ENCODE data around the gene FBXL2.

The FBXL2 gene

DNA sequence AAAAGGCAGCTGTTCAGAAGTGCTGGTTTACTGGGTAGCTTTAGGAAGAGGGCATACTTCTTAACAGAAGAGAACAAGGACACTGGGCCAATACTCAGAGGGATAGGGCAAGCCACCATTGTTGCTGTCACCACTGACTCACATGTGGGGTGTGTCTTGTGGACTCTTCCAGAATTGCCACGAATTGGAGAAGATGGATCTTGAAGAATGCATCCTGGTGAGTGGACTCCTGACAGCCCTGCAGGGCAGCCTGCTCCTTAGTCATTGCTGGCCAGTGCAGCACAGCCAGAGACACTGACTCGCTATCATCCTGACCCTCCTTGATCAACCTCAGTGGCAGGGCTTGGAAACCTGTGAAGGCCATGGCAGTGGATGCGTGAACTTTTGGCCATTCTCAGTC, 100.7 kb downstream of the FBXL2 start:
- H3K4me1 ChIP-seq (ENCODE audit: control insufficient read depth in 1 of 2, insufficient read depth in 2 of 2, low read length in 2 of 2), result no peaks in the 10 kb centered on the region
- H3K9ac ChIP-seq (ENCODE audit: low read depth in 1 of 2, low read length in 2 of 2), result no peak overlapping the region
- no peak overlapping the region for H3K4me3 ChIP-seq (ENCODE audit: low read depth in 1 of 2, low read length in 2 of 2)
- no peaks in the 10 kb centered on the region for H3K9me3 ChIP-seq (ENCODE audit: control insufficient read depth in 1 of 2, low read length in 2 of 2)
- H3K27me3 ChIP-seq (ENCODE audit: control insufficient read depth in 1 of 2, insufficient read depth in 2 of 2, low read length in 2 of 2), result no peaks in the 10 kb centered on the region
- H3K27ac ChIP-seq (ENCODE audit: low read depth, low read length), result no peak overlapping the region
- peaks cover 0 to 2% of the 10 kb centered on the region in 2 donors for H3K36me3 ChIP-seq (ENCODE audit: control insufficient read depth in 1 of 2, insufficient read depth in 2 of 2, low read length in 2 of 2)

DNA sequence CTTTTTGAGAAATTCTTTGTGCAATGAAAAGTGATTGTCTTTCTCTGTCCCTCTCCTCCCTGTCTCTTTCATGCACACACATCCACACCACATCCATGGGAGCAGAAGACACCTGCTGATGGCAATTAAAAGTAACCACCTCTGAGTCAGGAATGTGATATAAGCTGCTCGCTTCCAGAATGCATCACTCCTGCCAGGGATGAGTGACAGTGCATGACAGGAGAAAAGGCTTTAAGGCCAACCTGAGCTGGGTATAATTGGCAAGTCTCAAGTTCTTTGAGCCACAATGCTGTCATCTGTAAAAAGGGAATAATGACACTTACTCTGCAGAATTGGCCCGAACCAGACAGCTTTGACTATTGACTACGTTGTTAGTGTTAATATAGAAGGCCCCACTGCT, 103.4 kb downstream of the FBXL2 start:
- peaks cover 4% of the 10 kb centered on the region in 2 donors for H3K36me3 ChIP-seq (ENCODE audit: control insufficient read depth in 1 of 2, insufficient read depth in 2 of 2, low read length in 2 of 2)
- no peak overlapping the region for H3K4me3 ChIP-seq (ENCODE audit: low read depth in 1 of 2, low read length in 2 of 2)
- H3K4me1 ChIP-seq (ENCODE audit: control insufficient read depth in 1 of 2, insufficient read depth in 2 of 2, low read length in 2 of 2), result no peaks in the 10 kb centered on the region
- H3K9me3 ChIP-seq (ENCODE audit: control insufficient read depth in 1 of 2, low read length in 2 of 2), result no peaks in the 10 kb centered on the region
- H3K27ac ChIP-seq (ENCODE audit: low read depth, low read length), result no peak overlapping the region
- H3K9ac ChIP-seq (ENCODE audit: low read depth in 1 of 2, low read length in 2 of 2), result no peak overlapping the region
- H3K27me3 ChIP-seq (ENCODE audit: control insufficient read depth in 1 of 2, insufficient read depth in 2 of 2, low read length in 2 of 2), result no peaks in the 10 kb centered on the region

DNA sequence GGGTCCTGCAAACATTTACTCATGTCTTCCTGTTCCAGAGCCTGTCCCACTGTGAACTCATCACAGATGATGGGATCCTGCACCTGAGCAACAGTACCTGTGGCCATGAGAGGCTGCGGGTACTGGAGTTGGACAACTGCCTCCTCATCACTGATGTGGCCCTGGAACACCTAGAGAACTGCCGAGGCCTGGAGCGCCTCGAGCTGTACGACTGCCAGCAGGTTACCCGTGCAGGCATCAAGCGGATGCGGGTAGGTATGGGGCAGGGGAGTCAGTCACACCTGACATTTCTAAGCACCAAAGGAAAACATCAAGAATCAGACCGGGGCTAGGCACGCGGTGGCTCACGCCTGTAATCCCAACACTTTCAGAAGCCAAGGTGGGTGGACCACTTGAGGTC, 106.7 kb downstream of the FBXL2 start:
- Histone ChIP-seq H3K36me3 (ENCODE audit: control insufficient read depth in 1 of 2, insufficient read depth in 2 of 2, low read length in 2 of 2) (peaks cover 18 to 20% of the 10 kb centered on the region in 2 donors), H3K27ac (ENCODE audit: low read depth, low read length) (no peak overlapping the region), H3K27me3 (ENCODE audit: control insufficient read depth in 1 of 2, insufficient read depth in 2 of 2, low read length in 2 of 2) (no peaks in the 10 kb centered on the region), H3K9me3 (ENCODE audit: control insufficient read depth in 1 of 2, low read length in 2 of 2) (no peaks in the 10 kb centered on the region), H3K4me1 (ENCODE audit: control insufficient read depth in 1 of 2, insufficient read depth in 2 of 2, low read length in 2 of 2) (no peaks in the 10 kb centered on the region), H3K9ac (ENCODE audit: low read depth in 1 of 2, low read length in 2 of 2) (no peak overlapping the region), H3K4me3 (ENCODE audit: low read depth in 1 of 2, low read length in 2 of 2) (no peak overlapping the region)

DNA sequence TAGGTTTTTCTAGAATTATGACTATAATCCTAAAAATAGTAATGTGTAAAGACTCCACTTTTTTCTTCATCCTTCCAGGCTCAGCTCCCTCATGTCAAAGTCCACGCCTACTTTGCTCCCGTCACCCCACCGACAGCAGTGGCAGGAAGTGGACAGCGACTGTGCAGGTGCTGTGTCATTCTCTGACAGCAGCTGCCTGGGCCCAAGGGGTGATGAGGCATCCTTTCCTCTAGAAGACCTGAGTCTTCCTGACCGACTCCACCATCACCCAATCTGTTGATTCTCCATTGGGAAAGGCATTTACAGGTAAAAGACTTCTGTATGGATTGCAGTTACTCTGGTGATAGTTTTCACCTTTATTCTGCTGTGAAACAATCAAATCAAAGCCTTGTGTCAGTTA, 108.2 kb downstream of the FBXL2 start:
- Histone ChIP-seq H3K27me3 (ENCODE audit: control insufficient read depth in 1 of 2, insufficient read depth in 2 of 2, low read length in 2 of 2) (no peaks in the 10 kb centered on the region), H3K27ac (ENCODE audit: low read depth, low read length) (no peak overlapping the region), H3K4me3 (ENCODE audit: low read depth in 1 of 2, low read length in 2 of 2) (no peak overlapping the region), H3K9me3 (ENCODE audit: control insufficient read depth in 1 of 2, low read length in 2 of 2) (no peaks in the 10 kb centered on the region), H3K4me1 (ENCODE audit: control insufficient read depth in 1 of 2, insufficient read depth in 2 of 2, low read length in 2 of 2) (no peaks in the 10 kb centered on the region), H3K36me3 (ENCODE audit: control insufficient read depth in 1 of 2, insufficient read depth in 2 of 2, low read length in 2 of 2) (peaks cover 27 to 33% of the 10 kb centered on the region in 2 donors), H3K9ac (ENCODE audit: low read depth in 1 of 2, low read length in 2 of 2) (no peak overlapping the region)

DNA sequence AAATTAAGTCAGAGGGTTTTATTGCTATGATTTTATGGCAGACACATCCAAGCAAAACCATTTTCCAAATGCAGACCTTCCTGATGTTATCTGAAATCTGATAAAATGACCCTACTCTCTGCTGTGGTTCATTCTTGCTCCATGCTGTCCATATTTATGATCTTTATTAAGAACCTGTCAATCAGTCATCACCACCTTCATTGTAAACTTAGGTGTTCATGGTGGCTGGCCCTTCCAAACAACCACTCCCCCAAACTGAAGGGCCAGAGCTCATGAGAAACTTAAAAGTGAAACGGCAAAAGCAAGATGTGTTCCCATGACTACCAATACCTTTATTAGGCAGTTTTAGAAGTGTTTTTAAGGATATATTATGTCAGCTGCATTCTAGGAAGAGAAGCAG, 109.4 kb downstream of the FBXL2 start:
- H3K27me3 ChIP-seq (ENCODE audit: control insufficient read depth in 1 of 2, insufficient read depth in 2 of 2, low read length in 2 of 2), result no peaks in the 10 kb centered on the region
- H3K4me3 ChIP-seq (ENCODE audit: low read depth in 1 of 2, low read length in 2 of 2), result no peak overlapping the region
- H3K9me3 ChIP-seq (ENCODE audit: control insufficient read depth in 1 of 2, low read length in 2 of 2), result no peaks in the 10 kb centered on the region
- H3K27ac ChIP-seq (ENCODE audit: low read depth, low read length), result no peak overlapping the region
- no peak overlapping the region for H3K9ac ChIP-seq (ENCODE audit: low read depth in 1 of 2, low read length in 2 of 2)
- peaks cover 28 to 44% of the 10 kb centered on the region in 2 donors for H3K36me3 ChIP-seq (ENCODE audit: control insufficient read depth in 1 of 2, insufficient read depth in 2 of 2, low read length in 2 of 2)
- H3K4me1 ChIP-seq (ENCODE audit: control insufficient read depth in 1 of 2, insufficient read depth in 2 of 2, low read length in 2 of 2), result no peaks in the 10 kb centered on the region

DNA sequence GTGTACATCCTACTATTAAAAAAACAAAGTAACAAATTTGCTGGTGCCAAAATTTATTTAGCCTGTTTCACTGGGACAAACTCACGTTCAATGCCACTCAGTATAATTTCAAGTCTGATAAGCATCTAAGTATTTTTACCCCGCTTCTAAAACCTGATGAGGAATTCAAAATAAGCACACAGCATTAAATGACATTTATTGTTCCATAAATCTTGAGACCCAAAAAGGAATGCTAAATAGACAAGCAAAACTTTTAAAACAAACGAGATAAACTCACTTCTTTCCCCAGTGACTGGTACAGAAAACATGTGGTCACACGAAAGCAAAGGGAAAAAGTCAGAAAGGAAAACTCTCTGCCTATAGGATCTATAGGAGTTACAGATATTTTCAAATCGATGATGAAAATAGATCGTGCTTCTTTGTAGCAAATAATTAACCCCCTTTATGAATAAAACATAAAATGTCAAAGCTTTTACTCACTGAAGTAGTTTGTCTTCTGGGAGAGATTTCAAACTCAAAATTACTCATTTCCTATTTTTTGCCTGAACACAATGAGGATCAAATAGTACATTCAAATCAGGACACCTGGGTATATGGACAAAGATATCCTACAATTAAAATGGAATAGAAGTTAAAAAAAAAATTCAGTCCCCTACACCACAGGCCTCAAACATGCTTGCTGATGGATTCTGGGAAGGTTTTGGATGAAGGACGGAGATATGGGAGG, 111.3 kb downstream of the FBXL2 start:
- Histone ChIP-seq H3K27ac (ENCODE audit: low read depth, low read length) (no peak overlapping the region), H3K9me3 (ENCODE audit: control insufficient read depth in 1 of 2, low read length in 2 of 2) (no peaks in the 10 kb centered on the region), H3K4me1 (ENCODE audit: control insufficient read depth in 1 of 2, insufficient read depth in 2 of 2, low read length in 2 of 2) (no peaks in the 10 kb centered on the region), H3K27me3 (ENCODE audit: control insufficient read depth in 1 of 2, insufficient read depth in 2 of 2, low read length in 2 of 2) (no peaks in the 10 kb centered on the region), H3K4me3 (ENCODE audit: low read depth in 1 of 2, low read length in 2 of 2) (no peak overlapping the region), H3K9ac (ENCODE audit: low read depth in 1 of 2, low read length in 2 of 2) (no peak overlapping the region), H3K36me3 (ENCODE audit: control insufficient read depth in 1 of 2, insufficient read depth in 2 of 2, low read length in 2 of 2) (peaks cover 32 to 62% of the 10 kb centered on the region in 2 donors)

DNA sequence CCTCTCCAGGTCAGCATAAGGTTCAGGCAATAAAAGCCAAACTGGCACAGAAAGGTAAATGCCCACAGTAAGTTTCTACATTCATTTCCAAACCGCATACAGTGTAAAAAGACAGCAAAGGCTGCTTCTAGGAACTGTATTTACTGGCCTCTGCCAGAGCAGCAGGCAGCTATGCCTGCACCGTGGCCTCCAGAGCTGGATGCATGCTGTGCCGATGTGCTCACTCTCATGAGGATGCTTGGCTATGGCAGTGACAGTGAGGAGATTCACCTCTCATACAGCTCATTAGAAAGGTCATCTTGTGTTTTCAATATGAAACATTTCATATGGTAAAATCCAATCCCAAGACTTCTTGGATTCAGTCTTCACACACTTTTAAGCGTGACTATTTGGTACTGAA, 112.7 kb downstream of the FBXL2 start:
- no peaks in the 10 kb centered on the region for H3K9me3 ChIP-seq (ENCODE audit: control insufficient read depth in 1 of 2, low read length in 2 of 2)
- H3K4me1 ChIP-seq (ENCODE audit: control insufficient read depth in 1 of 2, insufficient read depth in 2 of 2, low read length in 2 of 2), result no peaks in the 10 kb centered on the region
- no peak overlapping the region for H3K4me3 ChIP-seq (ENCODE audit: low read depth in 1 of 2, low read length in 2 of 2)
- peaks cover 32 to 64% of the 10 kb centered on the region in 2 donors for H3K36me3 ChIP-seq (ENCODE audit: control insufficient read depth in 1 of 2, insufficient read depth in 2 of 2, low read length in 2 of 2)
- H3K9ac ChIP-seq (ENCODE audit: low read depth in 1 of 2, low read length in 2 of 2), result no peak overlapping the region
- no peak overlapping the region for H3K27ac ChIP-seq (ENCODE audit: low read depth, low read length)
- H3K27me3 ChIP-seq (ENCODE audit: control insufficient read depth in 1 of 2, insufficient read depth in 2 of 2, low read length in 2 of 2), result no peaks in the 10 kb centered on the region

DNA sequence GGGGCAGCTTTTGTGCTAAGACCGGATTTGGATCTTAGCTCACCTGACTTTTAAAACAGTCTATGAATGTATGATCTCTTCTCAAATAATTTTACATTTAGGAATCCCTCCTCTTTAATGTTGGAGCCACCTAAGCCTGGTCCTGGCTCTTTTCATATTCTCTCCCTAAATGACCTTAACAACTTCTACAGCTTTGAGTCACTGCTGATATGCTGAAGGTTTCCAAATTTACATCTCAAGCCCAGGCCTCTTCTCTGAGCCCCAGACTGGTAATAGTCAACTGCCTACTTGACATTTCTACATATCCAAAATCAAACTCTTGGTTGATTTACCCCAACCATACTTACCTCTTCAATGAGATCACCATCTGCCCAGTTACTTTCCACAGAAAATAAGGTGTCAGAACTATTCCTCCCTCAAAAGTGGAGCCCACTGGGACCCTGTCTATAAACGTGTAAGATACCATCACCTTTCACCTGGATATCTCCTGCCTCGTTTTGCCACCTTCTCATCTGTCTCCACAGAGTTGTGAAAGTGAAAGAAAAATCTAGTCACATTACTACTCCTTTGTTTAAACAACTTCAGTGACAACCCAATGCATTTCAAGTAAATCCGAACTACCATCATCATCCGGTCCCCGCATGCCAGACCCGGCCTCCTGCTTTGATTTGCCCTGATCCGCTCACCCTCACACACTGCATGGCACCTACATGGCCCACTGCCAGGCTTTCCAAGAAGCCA, 114.2 kb downstream of the FBXL2 start:
- Histone ChIP-seq H3K4me3 (ENCODE audit: low read depth in 1 of 2, low read length in 2 of 2) (no peak overlapping the region), H3K4me1 (ENCODE audit: control insufficient read depth in 1 of 2, insufficient read depth in 2 of 2, low read length in 2 of 2) (no peaks in the 10 kb centered on the region), H3K27me3 (ENCODE audit: control insufficient read depth in 1 of 2, insufficient read depth in 2 of 2, low read length in 2 of 2) (no peaks in the 10 kb centered on the region), H3K36me3 (ENCODE audit: control insufficient read depth in 1 of 2, insufficient read depth in 2 of 2, low read length in 2 of 2) (peaks cover 29 to 66% of the 10 kb centered on the region in 2 donors), H3K27ac (ENCODE audit: low read depth, low read length) (no peak overlapping the region), H3K9ac (ENCODE audit: low read depth in 1 of 2, low read length in 2 of 2) (no peak overlapping the region), H3K9me3 (ENCODE audit: control insufficient read depth in 1 of 2, low read length in 2 of 2) (no peaks in the 10 kb centered on the region)

DNA sequence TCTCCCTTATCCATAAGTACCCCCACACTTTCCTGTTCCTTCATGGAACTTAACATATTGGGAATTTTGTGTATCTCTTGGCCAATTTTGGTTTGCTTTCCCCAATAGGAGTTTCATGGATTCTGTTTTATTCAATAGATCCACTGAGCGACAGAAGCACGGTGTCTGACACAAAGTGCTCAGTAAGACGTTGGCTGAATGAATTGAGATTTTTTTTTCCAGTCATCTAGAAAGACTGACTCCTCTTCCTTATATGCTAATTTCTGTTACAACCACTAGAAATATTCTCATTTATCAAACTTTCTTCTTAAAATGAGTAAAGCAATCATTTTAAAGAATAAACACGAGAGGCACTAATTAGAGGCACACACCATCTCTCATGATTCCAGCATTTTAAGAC, 114.9 kb downstream of the FBXL2 start:
- Histone ChIP-seq H3K27ac (ENCODE audit: low read depth, low read length) (no peak overlapping the region), H3K9me3 (ENCODE audit: control insufficient read depth in 1 of 2, low read length in 2 of 2) (no peaks in the 10 kb centered on the region), H3K4me1 (ENCODE audit: control insufficient read depth in 1 of 2, insufficient read depth in 2 of 2, low read length in 2 of 2) (no peaks in the 10 kb centered on the region), H3K9ac (ENCODE audit: low read depth in 1 of 2, low read length in 2 of 2) (no peak overlapping the region), H3K27me3 (ENCODE audit: control insufficient read depth in 1 of 2, insufficient read depth in 2 of 2, low read length in 2 of 2) (no peaks in the 10 kb centered on the region), H3K4me3 (ENCODE audit: low read depth in 1 of 2, low read length in 2 of 2) (no peak overlapping the region), H3K36me3 (ENCODE audit: control insufficient read depth in 1 of 2, insufficient read depth in 2 of 2, low read length in 2 of 2) (peaks cover 31 to 68% of the 10 kb centered on the region in 2 donors)

DNA sequence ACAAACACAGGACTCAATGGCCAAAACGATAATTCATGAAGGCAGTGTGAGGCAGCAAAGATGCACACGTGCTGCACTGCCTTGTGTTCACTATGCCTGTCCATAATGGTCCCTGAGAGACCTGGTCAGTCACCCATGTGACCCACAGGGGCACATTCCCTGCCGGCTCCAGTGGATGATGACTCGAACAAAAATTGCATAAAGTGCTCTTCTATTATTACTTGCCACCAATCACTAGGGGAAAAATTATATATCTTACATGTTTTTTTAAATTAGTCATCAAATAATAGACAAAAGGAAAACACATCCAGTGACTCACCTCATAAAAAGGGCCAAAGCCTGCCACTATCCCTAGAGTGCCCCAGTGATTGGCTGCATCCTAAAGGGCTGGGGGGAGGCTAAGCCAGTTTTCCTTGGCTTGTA, 115.5 kb downstream of the FBXL2 start:
- Histone ChIP-seq H3K9ac (ENCODE audit: low read depth in 1 of 2, low read length in 2 of 2) (no peak overlapping the region), H3K27ac (ENCODE audit: low read depth, low read length) (no peak overlapping the region)

More for the DNA sequence above, 115.5 kb downstream of the FBXL2 start:
- Histone ChIP-seq H3K9me3 (ENCODE audit: control insufficient read depth in 1 of 2, low read length in 2 of 2) (no peaks in the 10 kb centered on the region), H3K4me3 (ENCODE audit: low read depth in 1 of 2, low read length in 2 of 2) (no peak overlapping the region), H3K36me3 (ENCODE audit: control insufficient read depth in 1 of 2, insufficient read depth in 2 of 2, low read length in 2 of 2) (peaks cover 35 to 73% of the 10 kb centered on the region in 2 donors), H3K4me1 (ENCODE audit: control insufficient read depth in 1 of 2, insufficient read depth in 2 of 2, low read length in 2 of 2) (no peaks in the 10 kb centered on the region), H3K27me3 (ENCODE audit: control insufficient read depth in 1 of 2, insufficient read depth in 2 of 2, low read length in 2 of 2) (no peaks in the 10 kb centered on the region)
